GM19463 (cell line): ENCODE measurements around the gene TMEM37.

ENCODE experiments used
- ATAC-seq: cut with Tn5 transposase; IDR thresholded peaks from one replicate; pipeline ENCODE4 v1.9.1; 2021; ENCODE audit warnings: mild to moderate bottlenecking, moderate library complexity; ENCODE audit not compliant: unreplicated experiment

TMEM37 gene

GRCh38 chr2:119432851-119433522 is 1.3 kb downstream of the TMEM37 start:
- no peak for ATAC-seq

- ATAC-seq, result no peak
Observed at GRCh38 chr2:119433636-119434327, 2.1 kb downstream of the TMEM37 start.

GRCh38 chr2:119434664-119435063 is 3.0 kb downstream of the TMEM37 start:
- ATAC-seq, result no peak

GRCh38 chr2:119435081-119435952 is 3.7 kb downstream of the TMEM37 start:
- no peak for ATAC-seq

- no peak for ATAC-seq
Observed at GRCh38 chr2:119435953-119436297, 4.3 kb downstream of the TMEM37 start.

- no peak for ATAC-seq
Observed at GRCh38 chr2:119436993-119437772, 5.5 kb downstream of the TMEM37 start.

- ATAC-seq, result no peak
Observed at GRCh38 chr2:119438128-119438656, 6.5 kb downstream of the TMEM37 start.

- ATAC-seq, result no peak
Observed at GRCh38 chr2:119438726-119439284, 7.2 kb downstream of the TMEM37 start.

GRCh38 chr2:119439574-119440500 is 8.2 kb downstream of the TMEM37 start:
- ATAC-seq, result no peak

- no peak for ATAC-seq
Observed at GRCh38 chr2:119440501-119440870, 8.8 kb downstream of the TMEM37 start.

GRCh38 chr2:119440873-119441272 is 9.2 kb downstream of the TMEM37 start:
- no peak for ATAC-seq

- ATAC-seq, result no peak
Observed at GRCh38 chr2:119441376-119442225, 9.9 kb downstream of the TMEM37 start.

GRCh38 chr2:119442226-119442619 is 10.6 kb downstream of the TMEM37 start:
- no peak for ATAC-seq

GRCh38 chr2:119442850-119443249 is 11.2 kb downstream of the TMEM37 start:
- no peak for ATAC-seq

- no peak for ATAC-seq
Observed at GRCh38 chr2:119446037-119446436, 14.4 kb downstream of the TMEM37 start.

GRCh38 chr2:119448427-119449141 is 16.9 kb downstream of the TMEM37 start:
- ATAC-seq, result no peak

- no peak for ATAC-seq
Observed at GRCh38 chr2:119449521-119449920, 17.9 kb downstream of the TMEM37 start.
